OCI-LY7 (cell line): ENCODE data around the gene FBXL15. TPM values are rescaled to one million over a fixed set of nuclear protein-coding genes. Genes with fewer than 3 reads are reported as not detected.

ENCODE experiments used
- BruUV-seq: library from RNA; stranded (reverse); fragments of 400-500 nt; replicated peaks from 2 replicates; lab custom pipeline; 2021; lab: Mats Ljungman, UMichigan
- CTCF ChIA-PET: fragments of 300-600 bp; sonication (Branson Sonifier 250); formaldehyde crosslinking; loops from one replicate; lab custom pipeline; 2022; ENCODE audit warnings: antibody characterized with exemption; ENCODE audit not compliant: unreplicated experiment; lab: Charles Lee
- POLR2A ChIA-PET: fragments of 300-600 bp; sonication (Branson Sonifier 250); formaldehyde crosslinking; loops from one replicate; lab custom pipeline; 2022; ENCODE audit warnings: antibody characterized with exemption; lab: Charles Lee
- DNase-seq: peaks from one replicate; pipeline ENCODE4 v3.0.0-alpha.2; 2015; ENCODE audit warnings: low spot score
- H2AFZ ChIP-seq: fragments of 200-600 bp; sonication (generic), shearing (Covaris generic); 2 replicates; pipeline ENCODE4 v1.6.1; 2014; ENCODE audit warnings: mild to moderate bottlenecking, antibody characterized with exemption, low read length, moderate library complexity
- H3K27ac ChIP-seq: fragments of 200-600 bp; sonication (generic); 2 replicates; pipeline ENCODE4 v1.5.1; 2014; ENCODE audit warnings: mixed run types, low read depth, mild to moderate bottlenecking, moderate library complexity, low read length, inconsistent platforms; ENCODE audit not compliant: poor library complexity, severe bottlenecking
- H3K36me3 ChIP-seq: fragments of 200-600 bp; sonication (generic); 2 replicates; pipeline ENCODE4 v1.6.1; 2014; ENCODE audit warnings: mild to moderate bottlenecking, antibody characterized with exemption, low read length, moderate library complexity, mixed read lengths; ENCODE audit not compliant: insufficient read depth
- H3K4me1 ChIP-seq: fragments of 200-600 bp; sonication (generic); 2 replicates; pipeline ENCODE4 v1.5.1; 2014; ENCODE audit warnings: mild to moderate bottlenecking, low read length; ENCODE audit not compliant: insufficient read depth, poor library complexity, severe bottlenecking
- H3K4me2 ChIP-seq: fragments of 200-600 bp; sonication (generic); 2 replicates; pipeline ENCODE4 v1.6.1; 2014; ENCODE audit warnings: mild to moderate bottlenecking, low read length
- H3K4me3 ChIP-seq: fragments of 200-600 bp; sonication (generic); 2 replicates; pipeline ENCODE4 v1.5.1; 2014; ENCODE audit warnings: mild to moderate bottlenecking, low read depth, low read length; ENCODE audit not compliant: poor library complexity, severe bottlenecking
- H3K79me2 ChIP-seq: fragments of 200-600 bp; sonication (generic); 2 replicates; pipeline ENCODE4 v1.6.1; 2016; ENCODE audit warnings: low read depth, mild to moderate bottlenecking, low read length, moderate library complexity, mixed read lengths; ENCODE audit not compliant: insufficient read depth
- H3K9me2 ChIP-seq: fragments of 200-600 bp; sonication (generic); 2 replicates; pipeline ENCODE4 v1.6.1; 2016; ENCODE audit warnings: mild to moderate bottlenecking, low read length, mixed read lengths; ENCODE audit not compliant: insufficient read depth
- H3K9me3 ChIP-seq: fragments of 200-600 bp; sonication (generic); 2 replicates; pipeline ENCODE4 v1.6.1; 2014; ENCODE audit warnings: mild to moderate bottlenecking, mixed run types, low read length, mixed read lengths
- H4K20me1 ChIP-seq: fragments of 200-600 bp; sonication (generic); 2 replicates; pipeline ENCODE4 v1.6.1; 2014; ENCODE audit warnings: mild to moderate bottlenecking, antibody characterized with exemption, low read length, moderate library complexity, mixed read lengths; ENCODE audit not compliant: insufficient read depth
- EZH2phosphoT487 ChIP-seq: fragments of 200-600 bp; sonication (generic); IDR thresholded peaks from 2 replicates; pipeline ENCODE4 v1.6.1; 2018; ENCODE audit warnings: low read depth, borderline replicate concordance, mild to moderate bottlenecking, mixed run types, antibody characterized with exemption, low read length, moderate library complexity, mixed read lengths
- intact Hi-C: fragments of 100-400 bp; cut with micrococcal nuclease; formaldehyde crosslinking; loops from one replicate; pipeline ENCODE4 v1.10.0; 2022; ENCODE audit not compliant: unreplicated experiment
- total RNA-seq, 2 experiments: library from RNA; depleted of rRNA in 1 of 2; stranded (reverse); fragments of >200 nt in 1 of 2; shearing (Covaris generic) in 1 of 2; gene quantifications; 2 replicates each; pipeline ENCODE4 v1.2.3, GENCODE V29; 2014 to 2022
- TF ChIP-seq, protein P1 (sequence below): fragments of 200-600 bp; sonication (generic); conservative IDR thresholded peaks from 2 replicates; pipeline ENCODE4 v1.5.1; 2014; ENCODE audit warnings: mild to moderate bottlenecking, antibody characterized with exemption, low read length, moderate library complexity, mixed read lengths

FBXL15 gene
- total RNA-seq, 2 experiments from 2014 or later = 13.3 to 18.2 TPM

- no peaks in the 10 kb centered on the region for H4K20me1 ChIP-seq
- H3K4me1 ChIP-seq = peaks cover 46% of the 10 kb centered on the region
- DNase-seq = no peak
These were observed 389 bp upstream of the FBXL15 start for GRCh38 chr10:102420181-102420713.

GRCh38 chr10:102421507-102421756, 796 bp downstream of the FBXL15 start:
- Histone ChIP-seq H3K4me3 (peak overlapping the region; percentile 79), H2AFZ (peak overlapping the region; percentile 80; the same call in 1 of the 2 replicates), H3K4me2 (peak overlapping the region; percentile 96), H3K36me3 (peaks cover 11% of the 10 kb centered on the region; the same call in 1 of the 2 replicates), H3K4me1 (peaks cover 46% of the 10 kb centered on the region), H3K27ac (peak overlapping the region; percentile 82), H3K9me2 (no peaks in the 10 kb centered on the region), H3K9me3 (no peaks in the 10 kb centered on the region), H4K20me1 (no peaks in the 10 kb centered on the region), H3K79me2 (peaks cover 6% of the 10 kb centered on the region; the same call in 1 of the 2 replicates)
- ChIA-PET POLR2A (interaction anchor here (1.0 to 1.8 kb wide), 6 partner anchors 9 to 91 kb away, joined by 3 to 11 read pairs (median 4); partner anchors contain the start of genes ACTR1A, C10orf95 and CUEDC2), CTCF (no interaction called here)
- intact Hi-C loops = loop anchor here (1.0 to 5.0 kb wide), 7 partner anchors 11 to 161 kb away; partner anchors contain the start of genes ACTR1A, CUEDC2 and SUFU
- no peak for DNase-seq
- TF ChIP-seq, protein P1, sequence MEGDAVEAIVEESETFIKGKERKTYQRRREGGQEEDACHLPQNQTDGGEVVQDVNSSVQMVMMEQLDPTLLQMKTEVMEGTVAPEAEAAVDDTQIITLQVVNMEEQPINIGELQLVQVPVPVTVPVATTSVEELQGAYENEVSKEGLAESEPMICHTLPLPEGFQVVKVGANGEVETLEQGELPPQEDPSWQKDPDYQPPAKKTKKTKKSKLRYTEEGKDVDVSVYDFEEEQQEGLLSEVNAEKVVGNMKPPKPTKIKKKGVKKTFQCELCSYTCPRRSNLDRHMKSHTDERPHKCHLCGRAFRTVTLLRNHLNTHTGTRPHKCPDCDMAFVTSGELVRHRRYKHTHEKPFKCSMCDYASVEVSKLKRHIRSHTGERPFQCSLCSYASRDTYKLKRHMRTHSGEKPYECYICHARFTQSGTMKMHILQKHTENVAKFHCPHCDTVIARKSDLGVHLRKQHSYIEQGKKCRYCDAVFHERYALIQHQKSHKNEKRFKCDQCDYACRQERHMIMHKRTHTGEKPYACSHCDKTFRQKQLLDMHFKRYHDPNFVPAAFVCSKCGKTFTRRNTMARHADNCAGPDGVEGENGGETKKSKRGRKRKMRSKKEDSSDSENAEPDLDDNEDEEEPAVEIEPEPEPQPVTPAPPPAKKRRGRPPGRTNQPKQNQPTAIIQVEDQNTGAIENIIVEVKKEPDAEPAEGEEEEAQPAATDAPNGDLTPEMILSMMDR = no peak
- TF ChIP-seq EZH2phosphoT487 = no peak
- TSS peak; percentile 83 for BruUV-seq

More at GRCh38 chr10:102420181-102420713, 389 bp upstream of the FBXL15 start:
- BruUV-seq = TSS peak; percentile 69
- peak overlapping the region; percentile 96 for H3K4me2 ChIP-seq
- intact Hi-C loops = loop anchor here (2.0 to 5.0 kb wide), 3 partner anchors 59 to 162 kb away; partner anchors contain the start of genes ACTR1A and SUFU
- TF ChIP-seq, protein P1 = peak; percentile 40
- TF ChIP-seq EZH2phosphoT487 = no peak
- H3K4me3 ChIP-seq = peak overlapping the region; percentile 79
- CTCF ChIA-PET = interaction anchor here (0.9 to 1.2 kb wide), 2 partner anchors 12 to 21 kb away, joined by 3 to 5 read pairs; partner anchors contain the start of gene CUEDC2
- H3K9me3 ChIP-seq = no peaks in the 10 kb centered on the region
- peaks cover 11% of the 10 kb centered on the region; the same call in 1 of the 2 replicates for H3K36me3 ChIP-seq
- no peaks in the 10 kb centered on the region for H3K9me2 ChIP-seq
- H2AFZ ChIP-seq = peak overlapping the region; percentile 80
- H3K79me2 ChIP-seq = peaks cover 6% of the 10 kb centered on the region; the same call in 1 of the 2 replicates
- POLR2A ChIA-PET = interaction anchor here (0.9 to 1.8 kb wide), 10 partner anchors 10 to 92 kb away, joined by 3 to 11 read pairs (median 4); partner anchors contain the start of genes C10orf95 and CUEDC2
- H3K27ac ChIP-seq = peak overlapping the region; percentile 82
